Right lobe of liver (tissue), 6 donors: ENCODE results near the gene KL. TPM values are rescaled to one million over a fixed set of nuclear protein-coding genes. Genes with fewer than 3 reads are reported as not detected.

ENCODE experiments used
- ATAC-seq, 4 donors: fragments of 200-7000 bp; cut with Tn5 transposase; one replicate each; pipeline ENCODE4 v1.9.1; 2020; ENCODE audit warnings: mild to moderate bottlenecking in 4 of 4, moderate library complexity in 4 of 4
- DNase-seq, 3 donors: peaks; one replicate each; pipeline ENCODE4 v3.0.0-alpha.2; 2020
- H3K27ac ChIP-seq, 3 donors: fragments of 200-600 bp; one replicate each; pipeline ENCODE4 v1.8.0; 2022
- H3K27me3 ChIP-seq, 2 donors: fragments of 200-600 bp; one replicate each; pipeline ENCODE4 v1.8.0; 2022
- H3K36me3 ChIP-seq, 4 donors: fragments of 200-600 bp; sonication (generic) in 1 of 4; one replicate each; pipeline versions ENCODE4 v1.5.1 to v1.8.0; 2017 to 2022; ENCODE audit warnings: control low read depth in 1 of 4
- H3K4me1 ChIP-seq, 4 donors: fragments of 200-600 bp; sonication (generic) in 1 of 4; one replicate each; pipeline versions ENCODE4 v1.5.1 to v1.8.0; 2017 to 2022; ENCODE audit warnings: control low read depth in 1 of 4
- H3K4me3 ChIP-seq, 3 donors: fragments of 200-600 bp; one replicate each; pipeline ENCODE4 v1.8.0; 2022
- H3K9me3 ChIP-seq, 4 donors: fragments of 200-600 bp; sonication (generic) in 1 of 4; one replicate each; pipeline versions ENCODE4 v1.5.1 to v1.8.0; 2017 to 2022; ENCODE audit warnings: control low read depth in 1 of 4
- POLR2A ChIP-seq: fragments of 450-650 bp; IDR thresholded peaks from one replicate; pipeline ENCODE4 v1.6.1; 2017; ENCODE audit warnings: antibody characterized with exemption, mild to moderate bottlenecking
- whole genome bisulfite sequencing: methylation state at CpG from one replicate; pipeline ENCODE4 v1.1.6; 2018; ENCODE audit warnings: low coverage, low lambda C conversion rate; ENCODE audit not compliant: insufficient coverage; ENCODE audit errors: missing lambda C conversion rate; 5-methylcytosine and 5-hydroxymethylcytosine counted together
- intact Hi-C, 2 donors: fragments of 100-400 bp; cut with DNase I; formaldehyde crosslinking; loops; one replicate each; pipeline versions ENCODE4 v1.11.2 to v1.14.1; 2022
- total RNA-seq, 6 experiments: library from RNA; depleted of rRNA in 2 of 6; stranded (reverse); fragments of >200 nt in 2 of 6; fragmentation: NEBNext Ultra II Directional in 3 of 6; extraction: Animal tissue kit (Norgen Biotek cat#: 25700) in 3 of 6; gene quantifications; one replicate each; pipeline versions ENCODE4 v1.1.0 to v1.2.4, GENCODE V29; 2016 to 2023
- TF ChIP-seq, protein P1 (sequence below), 4 donors: fragments of 200-600 bp in 3 of 4; fragments of 450-650 bp in 1 of 4; IDR thresholded peaks; one replicate each; pipeline versions ENCODE4 v1.5.1 to v1.8.0; 2016 to 2022; ENCODE audit warnings: antibody characterized with exemption in 4 of 4, mild to moderate bottlenecking in 2 of 4
- donor health status: DM: no; HTN: yes; CAD: no.
- donor health status: DM: no; HTN: no; CAD: no.
- donor health status: DM: no; HTN: no; CAD: no.
- donor health status: DM: no; HTN: yes; CAD: no.
- donor health status: DM: no; HTN: yes; CAD: no.

KL gene
- total RNA-seq, 6 experiments from 2014 or later, result 0.09 to 1.2 (median 0.39) TPM

DNA sequence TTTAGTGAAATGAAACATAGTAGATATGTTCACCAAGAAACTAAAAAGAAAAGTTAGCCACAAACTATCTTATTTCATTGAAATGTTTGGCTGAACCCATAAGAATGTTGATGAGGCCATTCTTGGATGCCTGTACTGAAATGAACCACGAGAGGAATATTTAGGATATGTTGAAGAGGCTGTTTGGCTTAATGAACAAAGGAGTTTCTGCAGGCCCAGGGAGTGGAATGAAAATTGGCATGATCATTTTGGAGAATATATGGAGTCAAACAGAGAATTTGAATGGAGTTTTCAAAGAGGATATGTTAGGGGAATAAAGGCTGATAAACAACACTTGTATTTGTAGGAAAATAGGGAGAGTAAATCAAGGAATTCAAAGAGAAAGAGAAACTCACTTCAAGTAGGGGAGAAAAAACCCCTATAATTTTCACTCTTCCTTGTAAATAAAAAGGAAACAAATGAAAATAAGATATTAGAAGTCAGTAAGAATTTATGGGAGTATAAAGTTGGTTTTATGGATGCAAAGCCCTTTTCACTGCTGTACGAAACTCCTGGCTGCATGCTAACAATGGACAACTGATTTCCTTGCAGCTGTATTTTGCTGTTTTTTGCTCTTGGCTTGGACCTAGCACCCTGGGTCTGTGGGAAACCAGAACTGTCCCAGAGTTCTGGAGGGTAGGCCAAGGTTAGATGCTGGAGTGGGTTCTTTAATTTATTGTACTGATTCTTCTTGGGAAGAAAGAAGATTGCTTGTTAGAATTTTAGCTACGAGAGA is 36.5 kb downstream of the KL start:
- no peak for ATAC-seq
- H3K4me3 ChIP-seq, result no peak overlapping the region
- TF ChIP-seq, protein P1, sequence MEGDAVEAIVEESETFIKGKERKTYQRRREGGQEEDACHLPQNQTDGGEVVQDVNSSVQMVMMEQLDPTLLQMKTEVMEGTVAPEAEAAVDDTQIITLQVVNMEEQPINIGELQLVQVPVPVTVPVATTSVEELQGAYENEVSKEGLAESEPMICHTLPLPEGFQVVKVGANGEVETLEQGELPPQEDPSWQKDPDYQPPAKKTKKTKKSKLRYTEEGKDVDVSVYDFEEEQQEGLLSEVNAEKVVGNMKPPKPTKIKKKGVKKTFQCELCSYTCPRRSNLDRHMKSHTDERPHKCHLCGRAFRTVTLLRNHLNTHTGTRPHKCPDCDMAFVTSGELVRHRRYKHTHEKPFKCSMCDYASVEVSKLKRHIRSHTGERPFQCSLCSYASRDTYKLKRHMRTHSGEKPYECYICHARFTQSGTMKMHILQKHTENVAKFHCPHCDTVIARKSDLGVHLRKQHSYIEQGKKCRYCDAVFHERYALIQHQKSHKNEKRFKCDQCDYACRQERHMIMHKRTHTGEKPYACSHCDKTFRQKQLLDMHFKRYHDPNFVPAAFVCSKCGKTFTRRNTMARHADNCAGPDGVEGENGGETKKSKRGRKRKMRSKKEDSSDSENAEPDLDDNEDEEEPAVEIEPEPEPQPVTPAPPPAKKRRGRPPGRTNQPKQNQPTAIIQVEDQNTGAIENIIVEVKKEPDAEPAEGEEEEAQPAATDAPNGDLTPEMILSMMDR (IDR thresholded peaks at IDR 0.05), result no peak
- TF ChIP-seq POLR2A, result no peak

DNA sequence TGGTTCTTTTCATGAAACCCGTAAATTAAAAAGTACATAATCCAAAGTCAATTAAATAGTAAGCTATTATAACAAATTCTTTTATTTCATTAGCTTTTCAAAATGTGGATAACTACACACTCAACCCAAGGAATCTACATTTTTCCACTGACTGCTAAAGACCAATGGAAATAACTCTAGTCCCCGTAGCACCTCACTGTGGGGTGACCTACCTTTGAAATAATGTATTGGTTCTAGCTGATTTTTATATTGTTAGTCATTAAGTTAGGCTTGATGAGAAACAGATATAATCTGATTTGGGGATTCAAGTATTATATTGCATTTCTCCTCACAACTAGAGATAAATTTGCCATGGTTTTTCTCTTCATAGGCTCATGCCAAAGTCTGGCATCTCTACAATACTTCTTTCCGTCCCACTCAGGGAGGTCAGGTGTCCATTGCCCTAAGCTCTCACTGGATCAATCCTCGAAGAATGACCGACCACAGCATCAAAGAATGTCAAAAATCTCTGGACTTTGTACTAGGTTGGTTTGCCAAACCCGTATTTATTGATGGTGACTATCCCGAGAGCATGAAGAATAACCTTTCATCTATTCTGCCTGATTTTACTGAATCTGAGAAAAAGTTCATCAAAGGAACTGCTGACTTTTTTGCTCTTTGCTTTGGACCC is 37.3 kb downstream of the KL start:
- DNase-seq, result no peak
- intact Hi-C loops, result no loop called here
- no peak for TF ChIP-seq POLR2A
- TF ChIP-seq, protein P1 (IDR thresholded peaks at IDR 0.05), result no peak
- Histone ChIP-seq H3K27ac (no peak overlapping the region), H3K36me3 (no peaks in the 10 kb centered on the region), H3K4me1 (no peaks in the 10 kb centered on the region), H3K27me3 (no peaks in the 10 kb centered on the region), H3K4me3 (no peak overlapping the region), H3K9me3 (no peaks in the 10 kb centered on the region)
- 48% methylated on average over 7 of the region's 7 CpGs for WGBS
- peak; percentile 51 to 92 (median 68) for ATAC-seq

More for the DNA sequence above, 36.5 kb downstream of the KL start:
- Histone ChIP-seq H3K9me3 (no peaks in the 10 kb centered on the region), H3K4me1 (no peaks in the 10 kb centered on the region), H3K27ac (no peak overlapping the region), H3K27me3 (no peaks in the 10 kb centered on the region), H3K36me3 (no peaks in the 10 kb centered on the region)
- no peak for DNase-seq
- intact Hi-C loops, result no loop called here
- WGBS, result 76% methylated on average over 3 of the region's 3 CpGs

DNA sequence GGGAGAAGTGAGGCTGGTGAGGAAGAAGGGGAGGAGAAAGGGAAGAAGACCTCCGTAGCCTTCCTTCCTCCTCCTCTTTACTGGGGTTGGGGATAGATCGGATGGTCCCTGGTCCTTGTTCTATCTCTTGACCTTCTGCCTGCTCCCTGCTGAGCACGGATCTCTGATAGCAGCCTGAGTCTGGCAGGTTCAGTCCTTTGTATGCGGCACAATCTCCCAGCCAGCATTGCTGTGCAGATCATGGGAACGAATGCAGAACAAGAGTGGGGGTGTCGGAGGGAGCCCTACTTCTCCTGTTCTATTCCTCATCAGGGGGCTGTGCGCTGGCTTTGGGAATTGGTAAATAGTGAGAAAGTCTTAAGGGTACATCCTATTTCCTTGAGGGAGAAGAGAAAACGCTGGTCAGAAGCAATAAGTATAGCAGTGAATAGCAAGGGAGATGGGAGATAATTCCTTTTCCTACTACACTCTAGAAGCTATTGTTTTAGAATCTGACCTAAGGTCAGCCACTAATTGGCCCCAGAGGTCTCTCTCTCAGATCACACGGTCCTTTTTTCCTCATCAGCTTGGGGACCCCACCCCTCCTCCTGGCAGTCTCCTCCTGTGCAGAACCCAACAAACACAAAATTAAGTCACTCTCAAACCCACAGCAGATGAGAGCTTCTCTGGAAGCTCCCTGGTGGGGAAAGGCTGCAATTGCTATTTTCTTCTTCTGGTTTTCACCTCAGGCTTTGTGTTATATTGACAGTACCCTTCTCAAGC is 41.0 kb downstream of the KL start:
- H3K27ac ChIP-seq, result no peak overlapping the region
- no peaks in the 10 kb centered on the region for H3K9me3 ChIP-seq
- TF ChIP-seq POLR2A, result no peak
- TF ChIP-seq, protein P1 (IDR thresholded peaks at IDR 0.05), result peak in 3 of 4 donors; percentile 5 to 20 (median 16)
- DNase-seq, result no peak
- 47% methylated on average over 8 of the region's 9 CpGs for WGBS
- H3K4me1 ChIP-seq, result no peaks in the 10 kb centered on the region
- H3K4me3 ChIP-seq, result no peak overlapping the region
- intact Hi-C loops, result no loop called here
- no peaks in the 10 kb centered on the region for H3K36me3 ChIP-seq
- H3K27me3 ChIP-seq, result no peaks in the 10 kb centered on the region
- ATAC-seq, result peak in 3 of 4 donors; percentile 21 to 37 (median 23)

DNA sequence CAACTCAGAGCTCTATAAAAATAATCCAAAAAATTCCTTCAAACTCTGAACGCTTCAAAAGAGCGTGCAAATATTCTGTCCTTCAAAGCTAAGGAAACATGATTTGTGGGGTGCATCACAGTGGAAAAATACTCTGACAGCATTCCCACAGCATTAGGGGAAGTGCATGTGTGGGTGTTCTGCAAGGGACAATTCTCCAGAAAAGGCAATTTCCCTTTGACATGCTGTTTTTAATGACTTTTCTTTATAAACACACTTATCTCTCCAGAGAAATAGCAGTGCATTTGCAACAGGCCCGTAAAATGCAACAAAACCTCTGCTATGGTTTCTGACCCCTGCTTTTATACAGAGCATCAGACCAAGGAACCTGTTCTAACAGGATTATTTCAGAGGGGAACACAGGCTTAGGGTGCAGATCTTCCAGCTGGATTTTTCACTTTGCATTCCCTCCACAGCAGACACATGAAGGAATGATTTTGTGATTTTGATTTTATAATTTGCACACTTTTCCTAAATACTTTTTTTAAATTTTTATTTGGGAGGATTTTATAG is 42.6 kb downstream of the KL start:
- intact Hi-C loops, result no loop called here
- TF ChIP-seq POLR2A, result no peak
- TF ChIP-seq, protein P1 (IDR thresholded peaks at IDR 0.05), result no peak
- no peak for ATAC-seq
- no peak overlapping the region for H3K27ac ChIP-seq
- H3K27me3 ChIP-seq, result no peaks in the 10 kb centered on the region
- H3K9me3 ChIP-seq, result no peaks in the 10 kb centered on the region
- DNase-seq, result no peak
- H3K36me3 ChIP-seq, result no peaks in the 10 kb centered on the region
- H3K4me1 ChIP-seq, result no peaks in the 10 kb centered on the region
- WGBS, result 82% methylated on average over 3 of the region's 3 CpGs
- H3K4me3 ChIP-seq, result no peak overlapping the region
